Measurements from ENCODE around the gene DTHD1.

DNA sequence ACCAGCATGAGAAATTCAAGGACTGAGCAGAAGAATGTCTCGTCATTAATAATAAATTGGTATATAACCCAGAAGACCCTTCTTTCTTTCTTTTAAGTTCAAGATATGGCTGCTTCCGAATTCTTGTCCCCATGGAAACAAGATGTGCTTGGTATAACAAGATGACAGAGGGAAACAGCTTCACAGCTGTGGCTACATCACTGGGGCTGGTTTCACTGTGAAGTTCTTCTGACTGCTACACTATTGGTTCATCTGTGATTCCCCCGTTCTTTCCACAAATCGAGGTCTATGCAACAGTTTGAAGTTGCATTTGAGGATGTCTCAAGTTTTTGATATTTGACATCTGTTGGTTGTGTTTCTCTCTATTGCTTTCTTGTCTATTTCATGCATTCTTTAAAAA is 12.3 kb upstream of the DTHD1 start:
- no peak for TF ChIP-seq CTCF (IDR thresholded peaks at IDR 0.05; ENCODE audit: insufficient read depth, low read depth, low read length)
- TF ChIP-seq EZH2 (IDR thresholded peaks at IDR 0.05; ENCODE audit: insufficient read depth, low read length) = no peak

All from astrocyte (in vitro differentiated cells and primary cell).